ENCODE measurements around the gene OR2Y1. TPM values are rescaled to one million over a fixed set of nuclear protein-coding genes. Genes with fewer than 3 reads are reported as not detected.
A peak's percentile ranks its signal among the peaks of the same experiment; 100 is the strongest.
"Not testable (repeated sequence)": the region's sequence is repeated elsewhere in the genome, so short reads cannot be mapped to it uniquely, and the experiment has no call there.

The OR2Y1 gene
- total RNA-seq, 2 experiments from 2014 or later = not detected

GRCh38 chr5:180777475-180777874 lies 37.6 kb upstream of the OR2Y1 start:
- H3K36me3 Mint-ChIP-seq = peaks cover 2% of the 10 kb centered on the region
- ATAC-seq = no peak

GRCh38 chr5:180776376-180776775 lies 36.5 kb upstream of the OR2Y1 start:
- H3K36me3 Mint-ChIP-seq = peaks cover 2% of the 10 kb centered on the region
- no peaks in the 10 kb centered on the region for H3K4me1 Mint-ChIP-seq
- DNase-seq = no peak
- peaks cover 19% of the 10 kb centered on the region for H3K27me3 Mint-ChIP-seq
- H3K27ac Mint-ChIP-seq = no peak overlapping the region
- H3K4me3 Mint-ChIP-seq = no peak overlapping the region
- no peak for ATAC-seq
- CTCF ChIA-PET = no interaction called here
- H3K9me3 Mint-ChIP-seq (ENCODE audit: low read depth) = no peaks in the 10 kb centered on the region

More at GRCh38 chr5:180777475-180777874, 37.6 kb upstream of the OR2Y1 start:
- Mint-ChIP-seq H3K27me3 (peaks cover 16% of the 10 kb centered on the region), H3K4me3 (no peak overlapping the region), H3K27ac (no peak overlapping the region), H3K4me1 (no peaks in the 10 kb centered on the region), H3K9me3 (ENCODE audit: low read depth) (no peaks in the 10 kb centered on the region)
- no peak for DNase-seq
- CTCF ChIA-PET = no interaction called here

- no peak overlapping the region for H3K27ac Mint-ChIP-seq
- ATAC-seq (no peak), DNase-seq (no peak)
- peaks cover 19% of the 10 kb centered on the region for H3K27me3 Mint-ChIP-seq
- H3K4me1 Mint-ChIP-seq = no peaks in the 10 kb centered on the region
- CTCF ChIA-PET = no interaction called here
- no peaks in the 10 kb centered on the region for H3K9me3 Mint-ChIP-seq (ENCODE audit: low read depth)
- H3K4me3 Mint-ChIP-seq = no peak overlapping the region
- peaks cover 2% of the 10 kb centered on the region for H3K36me3 Mint-ChIP-seq
Measured at GRCh38 chr5:180775624-180776023, 35.8 kb upstream of the OR2Y1 start.

GRCh38 chr5:180771839-180772238 lies 32.0 kb upstream of the OR2Y1 start:
- no peak overlapping the region for H3K4me3 Mint-ChIP-seq
- H3K27ac Mint-ChIP-seq = no peak overlapping the region
- CTCF ChIA-PET = no interaction called here
- no peaks in the 10 kb centered on the region for H3K4me1 Mint-ChIP-seq
- peaks cover 28% of the 10 kb centered on the region for H3K27me3 Mint-ChIP-seq
- ATAC-seq (no peak), DNase-seq (no peak)
- no peaks in the 10 kb centered on the region for H3K9me3 Mint-ChIP-seq (ENCODE audit: low read depth)
- H3K36me3 Mint-ChIP-seq = peaks cover 2% of the 10 kb centered on the region

GRCh38 chr5:180769821-180770220 lies 30.0 kb upstream of the OR2Y1 start:
- Mint-ChIP-seq H3K9me3 (ENCODE audit: low read depth) (no peaks in the 10 kb centered on the region), H3K4me3 (no peak overlapping the region), H3K36me3 (peaks cover 2% of the 10 kb centered on the region), H3K27me3 (peaks cover 38% of the 10 kb centered on the region), H3K4me1 (no peaks in the 10 kb centered on the region), H3K27ac (no peak overlapping the region)
- CTCF ChIA-PET = interaction anchor here (1.0 kb wide), 1 partner anchor 51 kb away, joined by 3 read pairs; no protein-coding TSS in a partner anchor
- no peak for ATAC-seq
- DNase-seq = no peak

GRCh38 chr5:180755601-180756000 lies 15.7 kb upstream of the OR2Y1 start:
- no peak for DNase-seq
- ATAC-seq = no peak
- Mint-ChIP-seq H3K27ac (no peak overlapping the region), H3K36me3 (peaks cover 2% of the 10 kb centered on the region), H3K4me1 (no peaks in the 10 kb centered on the region), H3K4me3 (no peak overlapping the region), H3K9me3 (ENCODE audit: low read depth) (peaks cover 6% of the 10 kb centered on the region), H3K27me3 (peaks cover 10% of the 10 kb centered on the region)
- CTCF ChIA-PET = no interaction called here

GRCh38 chr5:180744253-180744652 lies 4.4 kb upstream of the OR2Y1 start:
- Mint-ChIP-seq H3K4me1 (no peaks in the 10 kb centered on the region), H3K9me3 (ENCODE audit: low read depth) (no peaks in the 10 kb centered on the region), H3K36me3 (no peaks in the 10 kb centered on the region), H3K4me3 (no peak overlapping the region), H3K27me3 (peaks cover 19% of the 10 kb centered on the region), H3K27ac (no peak overlapping the region)
- ATAC-seq = no peak
- no peak for DNase-seq
- CTCF ChIA-PET = no interaction called here

GRCh38 chr5:180742727-180743126 lies 2.9 kb upstream of the OR2Y1 start:
- Mint-ChIP-seq H3K36me3 (no peaks in the 10 kb centered on the region), H3K27me3 (peaks cover 20% of the 10 kb centered on the region), H3K27ac (no peak overlapping the region), H3K4me1 (no peaks in the 10 kb centered on the region), H3K9me3 (ENCODE audit: low read depth) (no peaks in the 10 kb centered on the region), H3K4me3 (no peak overlapping the region)
- DNase-seq (no peak), ATAC-seq (no peak)
- CTCF ChIA-PET = no interaction called here

GRCh38 chr5:180740953-180741352 lies 1.1 kb upstream of the OR2Y1 start:
- H3K27ac Mint-ChIP-seq; ATAC-seq; H3K9me3 Mint-ChIP-seq (ENCODE audit: low read depth); CTCF ChIA-PET; H3K36me3 Mint-ChIP-seq; DNase-seq; H3K4me3 Mint-ChIP-seq; H3K4me1 Mint-ChIP-seq: not testable (repeated sequence)
- H3K27me3 Mint-ChIP-seq = peaks cover 17% of the 10 kb centered on the region

GRCh38 chr5:180739271-180739670 lies 587 bp downstream of the OR2Y1 start:
- ATAC-seq = no peak

GRCh38 chr5:180736536-180736935 lies 3.3 kb downstream of the OR2Y1 start:
- Mint-ChIP-seq H3K4me3 (no peak overlapping the region), H3K9me3 (ENCODE audit: low read depth) (no peaks in the 10 kb centered on the region), H3K36me3 (no peaks in the 10 kb centered on the region), H3K27ac (no peak overlapping the region), H3K27me3 (peaks cover 34% of the 10 kb centered on the region), H3K4me1 (no peaks in the 10 kb centered on the region)
- ATAC-seq (no peak), DNase-seq (no peak)
- CTCF ChIA-PET = no interaction called here

More at GRCh38 chr5:180739271-180739670, 587 bp downstream of the OR2Y1 start:
- H3K4me1 Mint-ChIP-seq = no peaks in the 10 kb centered on the region
- no peaks in the 10 kb centered on the region for H3K9me3 Mint-ChIP-seq (ENCODE audit: low read depth)
- no peak for DNase-seq
- no peak overlapping the region for H3K27ac Mint-ChIP-seq
- no peak overlapping the region for H3K4me3 Mint-ChIP-seq
- CTCF ChIA-PET = no interaction called here
- H3K27me3 Mint-ChIP-seq = peaks cover 25% of the 10 kb centered on the region
- no peaks in the 10 kb centered on the region for H3K36me3 Mint-ChIP-seq

- Mint-ChIP-seq H3K4me1 (peaks cover 30% of the 10 kb centered on the region), H3K27ac (no peak overlapping the region), H3K36me3 (no peaks in the 10 kb centered on the region), H3K9me3 (ENCODE audit: low read depth) (no peaks in the 10 kb centered on the region), H3K27me3 (peaks cover 29% of the 10 kb centered on the region), H3K4me3 (no peak overlapping the region)
- no peak for DNase-seq
- CTCF ChIA-PET = no interaction called here
- no peak for ATAC-seq
Measured at GRCh38 chr5:180724944-180725343, 14.9 kb downstream of the OR2Y1 start.

- Mint-ChIP-seq H3K27me3 (peaks cover 28% of the 10 kb centered on the region), H3K27ac (no peak overlapping the region), H3K4me1 (peaks cover 36% of the 10 kb centered on the region), H3K9me3 (ENCODE audit: low read depth) (no peaks in the 10 kb centered on the region), H3K36me3 (no peaks in the 10 kb centered on the region), H3K4me3 (no peak overlapping the region)
- ATAC-seq (no peak), DNase-seq (no peak)
- CTCF ChIA-PET = interaction anchor here (0.8 kb wide), 1 partner anchor 9 kb away, joined by 3 read pairs; no protein-coding TSS in a partner anchor
Measured at GRCh38 chr5:180723936-180724335, 15.9 kb downstream of the OR2Y1 start.

GRCh38 chr5:180720486-180720885 lies 19.4 kb downstream of the OR2Y1 start:
- Mint-ChIP-seq H3K27ac (peak overlapping the region; percentile 58), H3K9me3 (ENCODE audit: low read depth) (no peaks in the 10 kb centered on the region), H3K27me3 (peaks cover 27% of the 10 kb centered on the region), H3K4me3 (no peak overlapping the region), H3K4me1 (peaks cover 53% of the 10 kb centered on the region), H3K36me3 (peaks cover 9% of the 10 kb centered on the region)
- CTCF ChIA-PET = no interaction called here
- ATAC-seq = peak; percentile 48
- DNase-seq = peak; percentile 58

GRCh38 chr5:180719781-180720180 lies 20.1 kb downstream of the OR2Y1 start:
- H3K9me3 Mint-ChIP-seq (ENCODE audit: low read depth) = no peaks in the 10 kb centered on the region
- H3K4me3 Mint-ChIP-seq = no peak overlapping the region
- no peak overlapping the region for H3K27ac Mint-ChIP-seq
- H3K4me1 Mint-ChIP-seq = peaks cover 47% of the 10 kb centered on the region
- peaks cover 29% of the 10 kb centered on the region for H3K27me3 Mint-ChIP-seq
- DNase-seq = no peak
- ATAC-seq = no peak
- CTCF ChIA-PET = interaction anchor here (0.6 to 2.6 kb wide), 8 partner anchors 29 to 142 kb away, joined by 3 to 12 read pairs (median 4); partner anchors contain the start of gene ZFP62
- peaks cover 9% of the 10 kb centered on the region for H3K36me3 Mint-ChIP-seq
